HepG2 (cell line): Measurements from ENCODE around the gene UPB1. TPM values are rescaled to one million over a fixed set of nuclear protein-coding genes. Genes with fewer than 3 reads are reported as not detected.
A peak's percentile ranks its signal among the peaks of the same experiment; 100 is the strongest.

Source experiments
- AHDC1 ChIP-seq: sonication (generic); formaldehyde crosslinking; IDR thresholded peaks from 2 replicates; pipeline ENCODE4 v1.5.1; 2020; ENCODE audit warnings: mild to moderate bottlenecking, missing genetic modification reagents, borderline replicate concordance
- ATF4 ChIP-seq, 2 experiments: fragments of 450-650 bp in 1 of 2; sonication (generic) in 1 of 2; formaldehyde crosslinking; IDR thresholded peaks; 2 replicates each; pipeline versions ENCODE4 v1.5.0 to v1.8.0; 2020 to 2022; ENCODE audit warnings: mild to moderate bottlenecking in 1 of 2, missing genetic modification reagents in 1 of 2
- ATF7 ChIP-seq, 2 experiments: fragments of 450-650 bp in 1 of 2; sonication (generic) in 1 of 2; formaldehyde crosslinking in 1 of 2; IDR thresholded peaks; 2 replicates each; pipeline versions ENCODE4 v1.4.0 to v1.6.1; 2016 to 2020; ENCODE audit warnings: antibody characterized with exemption in 1 of 2, mild to moderate bottlenecking in 1 of 2, missing genetic modification reagents in 1 of 2
- CC2D1A ChIP-seq: sonication (generic); formaldehyde crosslinking; IDR thresholded peaks from 2 replicates; pipeline ENCODE4 v1.8.1; 2023; ENCODE audit warnings: mild to moderate bottlenecking, missing genetic modification reagents
- CREB1 ChIP-seq, 2 experiments: fragments of 450-650 bp in 1 of 2; IDR thresholded peaks; 2 replicates each; pipeline ENCODE4 v1.6.1; 2016 to 2017; ENCODE audit warnings: control low read depth in 1 of 2, mild to moderate bottlenecking in 1 of 2, missing compliant biosample characterization in 1 of 2, missing genetic modification characterization in 1 of 2
- CSRNP1 ChIP-seq: sonication (generic); formaldehyde crosslinking; IDR thresholded peaks from 2 replicates; pipeline ENCODE4 v1.8.1; 2023; ENCODE audit warnings: mild to moderate bottlenecking, missing genetic modification reagents
- IKZF5 ChIP-seq: IDR thresholded peaks from 2 replicates; pipeline ENCODE4 v1.6.1; 2018; ENCODE audit warnings: missing genetic modification reagents, mild to moderate bottlenecking, missing compliant biosample characterization
- SOX6 ChIP-seq, 2 experiments: fragments of 450-650 bp in 1 of 2; sonication (generic) in 1 of 2; formaldehyde crosslinking in 1 of 2; IDR thresholded peaks; 2 replicates each; pipeline versions ENCODE4 v1.4.0 to v1.6.1; 2017 to 2020; ENCODE audit warnings: antibody characterized with exemption in 1 of 2, mild to moderate bottlenecking in 1 of 2, missing genetic modification reagents in 1 of 2
- THAP9 ChIP-seq: sonication (generic); formaldehyde crosslinking; IDR thresholded peaks from 2 replicates; pipeline ENCODE4; 2020; ENCODE audit warnings: missing genetic modification reagents, mild to moderate bottlenecking, borderline replicate concordance
- ZNF3 ChIP-seq: IDR thresholded peaks from 2 replicates; pipeline ENCODE4 v1.7.0; 2017; ENCODE audit warnings: inconsistent platforms
- ZNF337 ChIP-seq: sonication (generic); formaldehyde crosslinking; IDR thresholded peaks from 2 replicates; pipeline ENCODE4 v1.5.1; 2020; ENCODE audit warnings: missing genetic modification reagents, low read depth, mild to moderate bottlenecking, borderline replicate concordance
- ZNF772 ChIP-seq: sonication (generic); formaldehyde crosslinking; IDR thresholded peaks from 2 replicates; pipeline ENCODE4 v1.5.0; 2020; ENCODE audit warnings: mild to moderate bottlenecking, missing genetic modification reagents
- polyA plus RNA-seq, 8 experiments: library from polyadenylated mRNA; depleted of rRNA in 3 of 8; stranded (reverse) in 7 of 8; unstranded in 1 of 8; fragments of >200 nt; fragmentation: Illumina TruSeq in 4 of 8; extraction: Trizol in 4 of 8; gene quantifications; 2 replicates each; pipeline versions ENCODE4 v1.2.1 to v1.2.3, GENCODE V29; 2011 to 2016; ENCODE audit warnings: low read depth in 4 of 8, missing spikeins in 1 of 8, mixed read lengths in 1 of 8; ENCODE audit not compliant: insufficient read depth in 1 of 8
- total RNA-seq, 5 experiments: library from RNA; depleted of rRNA; stranded (reverse); fragments of >200 nt; fragmentation: Illumina TruSeq; extraction: Trizol; gene quantifications; 2 replicates each; pipeline ENCODE4 v1.2.3, GENCODE V29; 2016; ENCODE audit warnings: low read depth in 1 of 5

UPB1 gene
- total and polyA plus RNA-seq, 2 of the 13 experiments (the other 11 are each of a cell fraction or from before 2014, with no cell fraction given): 0.38 to 1.2 TPM

GRCh38 chr22:24564376-24565058 is 69.4 kb downstream of the UPB1 start (continued):
- TF ChIP-seq THAP9 (CRISPR knock-in tag) (0 out of 2 replicates have a peak, but pooled peaks have one; percentile 33), ZNF3 (CRISPR knock-in tag) (no peak), ZNF337 (CRISPR knock-in tag) (no peak), CREB1 (IDR thresholded peaks at IDR 0.05) (no peak), CREB1 (CRISPR knock-in tag; IDR thresholded peaks at IDR 0.05) (no peak), ATF7 (IDR thresholded peaks at IDR 0.05) (no peak), ATF7 (CRISPR knock-in tag; IDR thresholded peaks at IDR 0.05) (no peak), SOX6 (IDR thresholded peaks at IDR 0.05) (no peak), SOX6 (CRISPR knock-in tag; IDR thresholded peaks at IDR 0.05) (peak; percentile 41; the same call in 1 of the 2 replicates), CSRNP1 (CRISPR knock-in tag) (no peak), CC2D1A (CRISPR knock-in tag) (no peak), ATF4 (CRISPR knock-in tag; IDR thresholded peaks at IDR 0.05) (no peak), ZNF772 (CRISPR knock-in tag) (no peak), AHDC1 (0 out of 2 replicates have a peak, but pooled peaks have one; percentile 36), IKZF5 (0 out of 2 replicates have a peak, but pooled peaks have one; percentile 35)
